Measurements from ENCODE around the gene MBP.

GRCh38 chr18:77108001-77108692 lies 24.4 kb downstream of the MBP start:
- TF ChIP-seq CTCF (conservative IDR thresholded peaks at IDR 0.05; ENCODE audit: low read length) (no peak), EZH2phosphoT487 (IDR thresholded peaks at IDR 0.05; ENCODE audit: borderline replicate concordance, low read depth, low read length) (no peak)

All from OCI-LY7 (cell line).